Stimulated activated CD4-positive, alpha-beta T cell treated with anti-CD3 and anti-CD28 coated beads, Interleukin-1b, Interleukin-23, amount 100 ng/mL, for 48 hours (primary cell): ENCODE results near the gene STIM2.

Source experiments
- DNase-seq: peaks from one replicate; pipeline ENCODE4 v3.0.0-alpha.2; 2020

Gene STIM2

DNA sequence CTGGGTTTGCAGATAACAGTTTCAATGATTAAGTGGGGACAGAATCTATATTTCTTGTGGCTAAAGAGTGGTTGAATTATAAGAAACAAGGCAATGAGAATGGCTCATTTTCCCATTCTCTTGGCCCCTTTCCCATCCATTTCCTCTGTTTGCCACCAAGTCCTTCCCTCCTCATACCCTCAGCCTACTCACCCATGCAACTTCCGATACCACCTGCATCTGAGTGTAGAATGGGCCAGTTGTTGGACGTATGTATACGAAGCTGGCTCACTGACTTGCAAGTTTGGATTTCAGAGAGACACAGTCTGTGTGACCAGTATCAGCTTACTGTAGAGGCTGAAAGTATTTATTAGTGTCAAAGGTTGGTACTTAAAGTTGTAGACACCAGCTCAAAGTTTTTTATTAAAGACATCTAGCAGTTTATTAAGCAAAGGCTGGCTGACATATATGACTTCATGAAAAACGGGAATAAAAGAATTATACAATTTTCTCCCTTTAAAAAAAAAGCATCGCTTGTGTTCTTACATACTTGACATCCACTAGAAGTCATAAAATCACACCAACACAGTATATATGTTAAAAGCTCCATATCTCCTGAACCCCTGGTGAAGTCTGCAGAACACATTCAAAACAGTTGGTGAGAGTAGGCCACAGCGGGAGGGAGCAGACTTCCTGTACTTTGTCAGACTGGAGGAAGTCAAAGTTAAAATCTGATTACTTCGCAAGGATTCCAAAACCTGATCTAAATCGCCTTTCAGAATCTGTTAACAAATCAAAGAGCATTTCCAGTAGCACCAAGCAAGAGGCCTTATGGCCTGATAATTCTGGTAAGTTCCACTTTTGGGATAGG, 22.4 kb upstream of the STIM2 start:
- no peak for DNase-seq

DNA sequence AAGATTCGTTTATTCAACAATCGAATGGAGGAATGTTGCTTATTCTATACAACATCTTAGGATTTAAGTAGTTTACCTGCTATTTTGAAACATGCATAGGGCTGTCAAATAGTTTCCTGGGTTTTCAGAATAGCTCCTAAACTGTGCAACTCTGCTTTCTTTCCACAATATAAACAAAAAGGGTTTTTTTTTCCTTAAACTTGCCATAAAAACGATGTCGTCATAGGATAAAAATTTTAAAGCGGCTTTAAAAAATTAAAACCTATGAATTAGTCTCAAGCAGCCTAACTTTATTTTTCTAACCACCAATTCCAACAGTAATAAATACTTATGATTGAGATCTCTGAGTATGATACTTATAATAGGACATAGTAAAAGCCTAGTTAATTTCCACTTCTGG, 21.6 kb upstream of the STIM2 start:
- DNase-seq, result no peak

GRCh38 chr4:26839534-26839951, 21.1 kb upstream of the STIM2 start:
- no peak for DNase-seq

GRCh38 chr4:26840786-26841185, 19.9 kb upstream of the STIM2 start:
- DNase-seq, result no peak

DNA sequence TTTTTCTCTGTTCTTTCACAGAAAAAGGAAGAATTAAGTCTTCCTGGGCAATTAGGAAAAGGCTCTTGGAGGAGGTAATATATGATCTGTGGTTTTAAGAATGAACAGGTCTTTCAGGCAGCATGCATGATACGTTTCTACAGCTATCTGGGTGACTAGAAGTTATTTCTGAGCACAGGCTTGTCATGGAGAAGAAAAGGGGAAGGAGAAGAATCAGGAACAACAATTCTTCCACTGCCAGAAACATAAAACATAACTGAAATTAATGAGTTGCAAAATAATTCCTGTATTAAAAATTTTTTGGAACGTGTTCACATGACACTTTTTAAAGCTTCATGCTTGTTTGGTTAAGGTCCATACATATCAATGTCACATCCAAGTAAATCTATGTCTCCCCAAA, 17.7 kb upstream of the STIM2 start:
- no peak for DNase-seq

- no peak for DNase-seq
These were observed 10.1 kb upstream of the STIM2 start for GRCh38 chr4:26850528-26850927.

DNA sequence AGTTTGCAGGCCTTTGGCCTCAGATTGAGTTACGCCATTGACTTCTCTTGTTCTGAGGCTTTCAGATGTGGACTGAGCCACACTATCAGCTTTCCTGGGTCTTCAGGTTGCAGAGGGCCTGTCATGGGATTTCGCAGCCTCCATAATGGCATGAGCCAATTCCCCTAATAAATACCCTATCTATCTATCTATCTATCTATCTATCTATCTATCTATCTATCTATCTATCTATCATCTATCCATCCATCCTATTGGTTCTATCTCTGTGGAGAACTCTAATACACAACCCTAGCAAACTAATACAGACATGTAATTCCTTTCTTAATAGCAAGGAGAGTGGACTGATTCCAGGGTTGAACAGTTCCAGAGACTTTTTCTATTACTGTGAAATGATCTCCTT, 9.5 kb upstream of the STIM2 start:
- DNase-seq, result no peak

GRCh38 chr4:26854701-26855100, 5.9 kb upstream of the STIM2 start:
- DNase-seq, result no peak

DNA sequence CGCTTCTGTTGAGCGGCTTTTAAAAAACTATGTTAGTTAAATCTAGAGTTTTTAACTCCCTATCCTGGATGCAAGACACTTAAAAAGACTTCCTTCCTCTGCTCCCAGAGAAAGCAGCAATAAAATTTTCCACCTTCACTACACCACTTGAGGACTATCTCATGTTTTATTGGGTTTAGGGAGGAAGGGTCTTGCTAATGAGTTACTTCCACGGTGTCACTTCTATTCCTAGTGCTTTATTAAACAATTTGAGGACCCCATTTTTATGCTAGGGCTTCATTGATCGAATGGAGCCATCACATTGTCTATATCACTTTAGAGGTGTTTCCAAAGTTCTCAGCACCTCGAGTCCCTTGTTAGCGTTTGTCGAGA, 3.7 kb upstream of the STIM2 start:
- no peak for DNase-seq

DNA sequence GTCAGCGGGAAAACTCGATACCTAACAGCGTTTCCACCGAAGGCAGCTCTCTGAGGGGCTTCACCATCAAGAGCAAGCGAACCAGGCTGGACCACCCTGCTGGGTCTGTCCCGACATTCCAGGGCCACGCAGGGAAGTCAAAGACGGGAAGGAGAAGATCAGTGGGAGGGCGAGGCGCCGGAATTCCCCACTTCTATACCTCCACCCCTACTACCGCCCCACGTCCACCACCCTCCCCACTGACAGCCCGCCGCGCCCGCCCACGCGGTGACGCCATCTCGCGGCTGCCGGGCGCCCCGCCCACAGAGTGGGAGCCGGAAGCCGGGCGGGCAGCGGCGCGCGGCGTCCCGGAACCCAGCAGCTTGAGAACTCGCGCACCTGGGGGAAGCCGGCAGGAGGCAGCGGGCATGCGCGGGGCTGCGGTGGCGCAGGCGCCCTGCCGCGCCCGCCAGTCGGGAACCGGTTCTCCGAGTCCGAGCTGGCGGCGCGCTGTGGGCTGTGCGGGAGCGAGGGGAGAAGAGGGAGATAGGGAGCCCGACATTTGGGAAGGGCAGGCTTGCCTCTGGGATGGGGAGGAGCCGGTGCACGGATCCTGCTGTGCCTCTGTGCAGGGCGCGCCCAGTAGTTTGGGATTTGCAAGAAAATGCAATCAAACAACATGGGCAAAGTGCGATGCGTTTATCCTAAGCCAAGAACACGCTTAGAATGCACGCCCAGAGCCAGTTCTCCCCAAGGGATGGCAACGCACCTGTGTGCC, 3.2 kb upstream of the STIM2 start:
- DNase-seq, result peak; percentile 91

GRCh38 chr4:26858035-26858918, 2.4 kb upstream of the STIM2 start:
- DNase-seq, result no peak

- no peak for DNase-seq
These were observed 1.7 kb upstream of the STIM2 start for GRCh38 chr4:26858947-26859401.

DNA sequence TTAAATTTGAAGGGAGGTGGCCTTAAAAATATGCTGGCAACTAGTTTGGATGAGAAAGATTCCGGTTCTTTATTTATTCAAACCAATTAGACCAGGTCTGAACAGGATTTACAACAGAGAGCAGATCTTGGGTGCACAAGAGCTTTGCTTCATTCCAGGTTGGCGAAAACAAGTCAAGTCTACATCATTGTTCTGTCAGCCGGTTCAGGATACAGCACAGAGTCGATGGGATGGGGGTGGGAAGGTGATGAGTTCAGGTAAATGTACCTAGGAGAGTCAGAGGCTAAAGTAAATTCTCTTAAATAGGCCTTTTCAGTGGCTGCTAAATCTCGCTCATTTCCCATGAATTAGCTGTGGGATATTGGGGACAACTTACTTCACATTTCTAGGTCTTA, 882 bp upstream of the STIM2 start:
- DNase-seq, result no peak

DNA sequence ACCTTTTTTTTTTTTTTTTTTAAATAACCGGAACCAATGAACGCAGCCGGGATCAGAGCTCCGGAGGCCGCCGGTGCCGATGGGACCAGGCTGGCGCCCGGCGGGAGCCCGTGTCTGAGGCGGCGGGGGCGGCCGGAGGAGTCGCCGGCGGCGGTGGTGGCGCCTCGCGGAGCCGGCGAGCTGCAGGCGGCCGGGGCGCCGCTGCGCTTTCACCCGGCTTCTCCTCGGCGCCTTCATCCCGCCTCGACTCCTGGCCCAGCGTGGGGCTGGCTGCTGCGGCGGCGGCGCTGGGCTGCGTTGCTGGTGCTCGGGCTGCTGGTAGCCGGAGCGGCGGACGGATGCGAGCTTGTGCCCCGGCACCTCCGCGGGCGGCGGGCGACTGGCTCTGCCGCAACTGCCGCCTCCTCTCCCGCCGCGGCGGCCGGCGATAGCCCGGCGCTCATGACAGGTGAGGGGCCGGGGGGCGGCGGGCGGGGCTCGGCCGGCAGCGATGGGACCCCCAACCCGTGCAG, 337 bp downstream of the STIM2 start:
- peak; percentile 59 for DNase-seq

GRCh38 chr4:26861434-26862186, 969 bp downstream of the STIM2 start:
- DNase-seq, result peak; percentile 72

- no peak for DNase-seq
These were observed 1.8 kb downstream of the STIM2 start for GRCh38 chr4:26862381-26862915.

GRCh38 chr4:26863512-26863911, 2.9 kb downstream of the STIM2 start:
- DNase-seq, result no peak

DNA sequence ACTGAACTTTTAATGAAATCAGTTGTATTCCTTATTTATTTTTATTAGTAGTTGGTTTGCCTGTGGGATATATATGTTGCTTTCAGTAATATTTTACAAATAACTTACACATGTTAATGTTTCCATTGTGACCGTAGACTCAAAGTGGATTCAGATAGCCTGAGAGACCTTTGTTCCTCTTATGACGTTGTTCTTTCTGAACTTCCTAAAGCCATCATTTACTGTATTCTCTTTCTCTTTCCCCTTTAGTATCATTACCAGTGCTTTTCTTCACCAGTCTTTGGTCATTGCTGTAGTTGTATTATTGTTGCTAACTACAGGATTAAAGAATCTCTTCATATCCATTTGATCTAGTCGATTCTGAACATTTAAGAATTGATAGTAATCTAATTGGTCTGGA, 4.3 kb downstream of the STIM2 start:
- no peak for DNase-seq

GRCh38 chr4:26866203-26866602, 5.6 kb downstream of the STIM2 start:
- DNase-seq, result no peak

- DNase-seq, result no peak
These were observed 6.1 kb downstream of the STIM2 start for GRCh38 chr4:26866781-26867180.

GRCh38 chr4:26867914-26868684, 7.5 kb downstream of the STIM2 start:
- DNase-seq, result no peak
